Transverse colon (tissue), 4 donors: ENCODE measurements around the gene STK33.

Source experiments
- POLR2AphosphoS5 ChIP-seq, 3 donors: sonication (generic); formaldehyde crosslinking; IDR thresholded peaks; one replicate each; pipeline ENCODE4 v1.6.1; 2016; ENCODE audit warnings: antibody characterized with exemption in 3 of 3
- TF ChIP-seq, protein P1 (sequence below), 5 experiments: fragments of 200-600 bp in 3 of 5; fragments of 450-650 bp in 2 of 5; sonication (generic) in 3 of 5; IDR thresholded peaks; 1 replicate in 2 of 5; 2 replicates in 3 of 5; pipeline ENCODE4 v1.5.1; 2016 to 2017; ENCODE audit warnings: antibody characterized with exemption in 5 of 5, inconsistent platforms in 3 of 5, mild to moderate bottlenecking in 2 of 5, moderate library complexity in 1 of 5

DNA sequence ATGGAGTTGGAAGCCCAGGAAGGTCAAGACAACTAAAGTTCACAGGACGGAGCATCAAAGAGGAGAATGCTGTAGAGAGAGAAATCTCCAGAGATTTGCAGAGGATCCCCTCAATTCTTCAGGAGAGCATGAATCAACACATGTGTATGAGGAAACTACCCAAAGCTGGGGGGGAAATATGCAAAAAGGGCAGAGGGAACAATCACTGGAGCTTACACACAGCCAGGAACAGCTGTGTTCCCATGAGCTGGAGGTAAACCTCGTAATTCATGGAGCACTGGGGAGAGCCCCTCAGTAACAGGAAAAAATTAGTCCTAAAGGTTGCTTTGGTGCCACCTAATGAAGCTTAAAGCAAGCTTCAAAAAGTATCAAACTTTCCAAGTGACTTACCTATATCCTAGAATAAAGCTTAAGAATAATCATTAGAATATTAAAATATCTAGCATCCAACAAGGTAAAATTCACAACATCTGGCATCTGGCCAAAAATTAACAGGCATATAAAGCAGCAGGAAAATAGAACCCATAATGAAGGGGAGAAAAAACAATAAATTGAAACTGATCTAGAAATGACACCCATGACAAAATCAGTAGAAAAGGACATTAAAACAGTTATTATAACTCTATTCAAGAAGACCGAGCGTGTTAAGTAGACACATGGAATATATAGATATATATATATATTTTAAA is 134.2 kb downstream of the STK33 start:
- TF ChIP-seq, protein P1, sequence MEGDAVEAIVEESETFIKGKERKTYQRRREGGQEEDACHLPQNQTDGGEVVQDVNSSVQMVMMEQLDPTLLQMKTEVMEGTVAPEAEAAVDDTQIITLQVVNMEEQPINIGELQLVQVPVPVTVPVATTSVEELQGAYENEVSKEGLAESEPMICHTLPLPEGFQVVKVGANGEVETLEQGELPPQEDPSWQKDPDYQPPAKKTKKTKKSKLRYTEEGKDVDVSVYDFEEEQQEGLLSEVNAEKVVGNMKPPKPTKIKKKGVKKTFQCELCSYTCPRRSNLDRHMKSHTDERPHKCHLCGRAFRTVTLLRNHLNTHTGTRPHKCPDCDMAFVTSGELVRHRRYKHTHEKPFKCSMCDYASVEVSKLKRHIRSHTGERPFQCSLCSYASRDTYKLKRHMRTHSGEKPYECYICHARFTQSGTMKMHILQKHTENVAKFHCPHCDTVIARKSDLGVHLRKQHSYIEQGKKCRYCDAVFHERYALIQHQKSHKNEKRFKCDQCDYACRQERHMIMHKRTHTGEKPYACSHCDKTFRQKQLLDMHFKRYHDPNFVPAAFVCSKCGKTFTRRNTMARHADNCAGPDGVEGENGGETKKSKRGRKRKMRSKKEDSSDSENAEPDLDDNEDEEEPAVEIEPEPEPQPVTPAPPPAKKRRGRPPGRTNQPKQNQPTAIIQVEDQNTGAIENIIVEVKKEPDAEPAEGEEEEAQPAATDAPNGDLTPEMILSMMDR (IDR thresholded peaks at IDR 0.05): no peak
- TF ChIP-seq POLR2AphosphoS5 (IDR thresholded peaks at IDR 0.05): no peak
